ENCODE measurements around the gene HNRNPM.
A peak's percentile ranks its signal among the peaks of the same experiment; 100 is the strongest.

HNRNPM gene

DNA sequence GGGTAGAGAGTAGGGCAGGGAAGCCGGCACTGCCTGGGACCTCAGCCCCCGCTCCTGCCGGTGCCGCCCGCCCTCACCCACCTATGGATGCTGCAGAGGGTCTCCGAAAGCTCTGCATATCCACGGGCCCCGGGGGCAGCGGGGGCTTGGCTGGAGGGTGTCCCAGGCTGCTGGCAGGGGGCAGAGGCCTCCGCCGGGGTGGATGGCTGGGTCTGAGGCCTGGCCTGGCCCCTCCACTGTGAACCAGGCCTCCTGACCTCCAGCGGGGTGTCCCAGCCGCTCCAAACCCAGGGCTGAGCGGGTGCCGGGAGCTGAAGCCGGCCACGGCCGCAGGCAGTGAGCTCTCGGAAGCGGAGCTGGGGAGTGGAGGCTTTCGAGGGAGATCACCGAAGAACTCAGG is 53.5 kb downstream of the HNRNPM start:
- no peak for DNase-seq (ENCODE audit: low read depth)
- no peak overlapping the region for H3K4me3 ChIP-seq (ENCODE audit: low read depth, low read length)
- TF ChIP-seq, protein P1, sequence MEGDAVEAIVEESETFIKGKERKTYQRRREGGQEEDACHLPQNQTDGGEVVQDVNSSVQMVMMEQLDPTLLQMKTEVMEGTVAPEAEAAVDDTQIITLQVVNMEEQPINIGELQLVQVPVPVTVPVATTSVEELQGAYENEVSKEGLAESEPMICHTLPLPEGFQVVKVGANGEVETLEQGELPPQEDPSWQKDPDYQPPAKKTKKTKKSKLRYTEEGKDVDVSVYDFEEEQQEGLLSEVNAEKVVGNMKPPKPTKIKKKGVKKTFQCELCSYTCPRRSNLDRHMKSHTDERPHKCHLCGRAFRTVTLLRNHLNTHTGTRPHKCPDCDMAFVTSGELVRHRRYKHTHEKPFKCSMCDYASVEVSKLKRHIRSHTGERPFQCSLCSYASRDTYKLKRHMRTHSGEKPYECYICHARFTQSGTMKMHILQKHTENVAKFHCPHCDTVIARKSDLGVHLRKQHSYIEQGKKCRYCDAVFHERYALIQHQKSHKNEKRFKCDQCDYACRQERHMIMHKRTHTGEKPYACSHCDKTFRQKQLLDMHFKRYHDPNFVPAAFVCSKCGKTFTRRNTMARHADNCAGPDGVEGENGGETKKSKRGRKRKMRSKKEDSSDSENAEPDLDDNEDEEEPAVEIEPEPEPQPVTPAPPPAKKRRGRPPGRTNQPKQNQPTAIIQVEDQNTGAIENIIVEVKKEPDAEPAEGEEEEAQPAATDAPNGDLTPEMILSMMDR (IDR thresholded peaks at IDR 0.05; ENCODE audit: low read depth, low read length) = no peak
- TF ChIP-seq POLR2A (IDR thresholded peaks at IDR 0.05; ENCODE audit: extremely low read depth, insufficient read length) (no peak), MYC (IDR thresholded peaks at IDR 0.05; ENCODE audit: low read depth, low read length) (no peak)
- TF ChIP-seq, protein P2, sequence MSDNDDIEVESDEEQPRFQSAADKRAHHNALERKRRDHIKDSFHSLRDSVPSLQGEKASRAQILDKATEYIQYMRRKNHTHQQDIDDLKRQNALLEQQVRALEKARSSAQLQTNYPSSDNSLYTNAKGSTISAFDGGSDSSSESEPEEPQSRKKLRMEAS (IDR thresholded peaks at IDR 0.05; ENCODE audit: low read depth, low read length) = no peak

DNA sequence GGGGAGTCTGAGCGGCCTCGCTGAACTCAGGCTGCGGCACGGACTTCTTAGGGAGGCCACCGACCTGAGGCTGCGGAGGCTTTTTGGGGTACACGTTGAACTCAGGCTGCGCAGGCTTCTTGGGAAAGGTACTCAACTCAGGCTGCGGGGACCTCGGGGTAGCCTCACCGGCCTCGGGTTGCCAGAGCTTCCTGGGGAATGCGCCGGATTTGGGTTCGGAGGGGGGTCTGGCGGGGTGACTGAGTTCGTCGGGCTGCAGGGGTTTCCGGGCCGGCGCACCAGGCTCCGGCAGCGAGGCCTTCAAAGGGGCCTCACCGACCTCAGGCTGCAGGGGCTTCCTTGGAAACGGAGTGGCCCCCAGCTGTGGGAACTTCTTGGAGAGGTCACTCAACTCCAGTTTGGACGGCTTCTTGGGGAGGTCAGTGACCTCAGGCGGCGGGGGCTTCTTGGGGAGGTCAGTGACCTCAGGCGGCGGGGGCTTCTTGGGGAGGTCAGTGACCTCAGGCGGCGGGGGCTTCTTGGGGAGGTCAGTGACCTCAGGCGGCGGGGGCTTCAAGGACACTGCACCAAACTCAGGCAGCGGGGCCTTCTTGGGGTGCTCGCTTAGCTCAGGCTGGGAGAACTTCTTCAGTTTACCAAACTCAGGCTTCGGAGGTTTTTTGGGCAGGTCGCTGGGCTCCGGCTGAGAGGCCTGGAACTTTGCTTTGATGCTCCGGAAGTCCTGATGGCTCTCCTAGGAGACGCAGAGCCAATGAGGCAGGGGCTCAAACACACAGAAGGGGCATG is 54.5 kb downstream of the HNRNPM start:
- no peak overlapping the region for H3K4me3 ChIP-seq (ENCODE audit: low read depth, low read length)
- TF ChIP-seq MYC (IDR thresholded peaks at IDR 0.05; ENCODE audit: low read depth, low read length) = no peak
- TF ChIP-seq, protein P1 (IDR thresholded peaks at IDR 0.05; ENCODE audit: low read depth, low read length) = no peak
- no peak for DNase-seq (ENCODE audit: low read depth)

DNA sequence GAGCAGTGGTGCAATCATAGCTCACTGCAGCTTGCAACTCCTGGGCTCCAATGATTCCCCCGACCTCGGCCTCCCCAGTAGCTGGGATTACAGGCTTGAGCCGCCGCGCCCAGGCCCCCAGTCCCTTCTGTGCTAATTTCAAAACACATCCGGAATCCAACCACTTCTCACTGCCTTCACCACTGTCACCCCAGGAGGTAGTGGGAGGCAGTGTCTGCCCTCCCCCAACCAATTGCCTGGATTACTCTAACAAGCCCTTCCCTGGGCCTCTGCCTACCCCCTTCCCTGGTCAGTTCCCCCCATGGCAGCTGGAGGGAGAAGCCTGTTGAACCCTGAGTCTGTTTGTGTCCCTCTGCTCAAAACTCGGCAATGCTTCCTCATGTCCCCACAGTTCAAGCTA is 55.4 kb downstream of the HNRNPM start:
- no peak overlapping the region for H3K4me3 ChIP-seq (ENCODE audit: low read depth, low read length)
- TF ChIP-seq MYC (IDR thresholded peaks at IDR 0.05; ENCODE audit: low read depth, low read length) (peak; percentile 85), POLR2A (IDR thresholded peaks at IDR 0.05; ENCODE audit: extremely low read depth, insufficient read length) (no peak)
- TF ChIP-seq, protein P2 (IDR thresholded peaks at IDR 0.05; ENCODE audit: low read depth, low read length) = peak; percentile 69
- TF ChIP-seq, protein P1 (IDR thresholded peaks at IDR 0.05; ENCODE audit: low read depth, low read length) = peak; percentile 25
- peak; percentile 100 for DNase-seq (ENCODE audit: low read depth)

DNA sequence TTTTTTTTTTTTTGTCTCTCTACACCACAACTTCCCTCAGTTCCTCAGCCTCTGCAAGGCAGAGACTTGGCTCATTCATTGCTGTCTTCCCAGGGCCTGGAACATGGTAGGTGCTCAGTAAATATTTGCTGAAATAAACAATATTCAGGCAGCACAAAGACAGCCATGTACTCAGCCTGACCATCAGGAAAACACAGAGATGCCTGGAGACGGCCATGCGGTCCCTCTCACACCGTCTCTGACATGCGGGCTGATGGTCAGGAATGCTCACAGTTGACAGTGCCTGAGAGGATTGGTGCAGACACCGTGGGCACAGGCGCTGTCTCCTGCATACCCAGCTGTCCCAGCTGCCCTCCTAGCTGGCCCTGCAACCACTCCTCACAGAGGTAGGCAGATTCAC is 56.7 kb downstream of the HNRNPM start:
- DNase-seq (ENCODE audit: low read depth) = peak; percentile 47
- TF ChIP-seq MYC (IDR thresholded peaks at IDR 0.05; ENCODE audit: low read depth, low read length) (no peak), POLR2A (IDR thresholded peaks at IDR 0.05; ENCODE audit: extremely low read depth, insufficient read length) (no peak)
- TF ChIP-seq, protein P2 (IDR thresholded peaks at IDR 0.05; ENCODE audit: low read depth, low read length) = no peak
- TF ChIP-seq, protein P1 (IDR thresholded peaks at IDR 0.05; ENCODE audit: low read depth, low read length) = no peak
- H3K4me3 ChIP-seq (ENCODE audit: low read depth, low read length) = peak overlapping the region; percentile 37

DNA sequence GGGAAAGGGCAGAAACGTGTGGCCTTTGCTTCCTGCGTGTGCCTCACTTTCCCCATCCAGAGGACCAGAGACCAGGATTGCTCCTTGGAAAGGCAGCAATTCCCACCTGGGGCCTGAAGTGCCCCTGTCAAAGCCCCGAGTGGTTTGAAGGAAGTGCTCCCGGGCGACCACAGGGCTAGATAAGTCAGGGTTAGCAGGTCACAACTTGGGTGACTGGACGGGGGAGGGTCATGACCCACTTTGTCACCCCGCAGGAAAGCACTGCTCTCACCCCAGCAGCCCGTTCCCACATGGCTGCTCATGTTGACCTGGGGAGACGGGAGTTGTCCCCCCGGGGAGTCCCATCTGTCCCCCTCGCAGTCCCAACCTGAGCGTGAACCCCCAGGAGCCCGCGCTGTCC is 57.2 kb downstream of the HNRNPM start:
- peak overlapping the region; percentile 37 for H3K4me3 ChIP-seq (ENCODE audit: low read depth, low read length)
- TF ChIP-seq, protein P1 (IDR thresholded peaks at IDR 0.05; ENCODE audit: low read depth, low read length) = no peak
- TF ChIP-seq, protein P2 (IDR thresholded peaks at IDR 0.05; ENCODE audit: low read depth, low read length) = peak; percentile 13; the same call in 1 of the 2 replicates
- DNase-seq (ENCODE audit: low read depth) = peak; percentile 74

Measured in NB4 (cell line).